Measurements from ENCODE around the gene PIGL.
"Not testable (repeated sequence)": the region's sequence is repeated elsewhere in the genome, so short reads cannot be mapped to it uniquely, and the experiment has no call there.

Gene PIGL

GRCh38 chr17:16277163-16277562 is 60.2 kb downstream of the PIGL start:
- FAIRE-seq, result no peak

GRCh38 chr17:16281351-16281750 is 64.3 kb downstream of the PIGL start:
- FAIRE-seq, result no peak

- no peak for FAIRE-seq
Measured at GRCh38 chr17:16282522-16282921, 65.5 kb downstream of the PIGL start.

GRCh38 chr17:16283705-16284104 is 66.7 kb downstream of the PIGL start:
- FAIRE-seq, result no peak

GRCh38 chr17:16285646-16286008 is 68.6 kb downstream of the PIGL start:
- FAIRE-seq, result no peak

GRCh38 chr17:16286009-16286946 is 69.3 kb downstream of the PIGL start:
- peak; percentile 5 for FAIRE-seq

- no peak for FAIRE-seq
Measured at GRCh38 chr17:16286947-16287562, 70.0 kb downstream of the PIGL start.

- FAIRE-seq, result no peak
Measured at GRCh38 chr17:16287563-16288027, 70.6 kb downstream of the PIGL start.

GRCh38 chr17:16288860-16289571 is 72.0 kb downstream of the PIGL start:
- no peak for FAIRE-seq

GRCh38 chr17:16293931-16294330 is 76.9 kb downstream of the PIGL start:
- FAIRE-seq, result no peak

GRCh38 chr17:16294560-16294959 is 77.5 kb downstream of the PIGL start:
- FAIRE-seq, result no peak

- FAIRE-seq, result not testable (repeated sequence)
Measured at GRCh38 chr17:16296072-16296471, 79.1 kb downstream of the PIGL start.

GRCh38 chr17:16297367-16298139 is 80.5 kb downstream of the PIGL start:
- FAIRE-seq, result no peak

- no peak for FAIRE-seq
Measured at GRCh38 chr17:16298140-16298662, 81.2 kb downstream of the PIGL start.

- no peak for FAIRE-seq
Measured at GRCh38 chr17:16300554-16300953, 83.5 kb downstream of the PIGL start.

GRCh38 chr17:16301963-16302855 is 85.2 kb downstream of the PIGL start:
- FAIRE-seq, result no peak

- FAIRE-seq, result no peak
Measured at GRCh38 chr17:16302856-16303255, 85.8 kb downstream of the PIGL start.

- FAIRE-seq, result no peak
Measured at GRCh38 chr17:16304830-16305229, 87.8 kb downstream of the PIGL start.

- no peak for FAIRE-seq
Measured at GRCh38 chr17:16306211-16306610, 89.2 kb downstream of the PIGL start.

GRCh38 chr17:16312061-16312460 is 95.1 kb downstream of the PIGL start:
- not testable (repeated sequence) for FAIRE-seq
